Lung (tissue), 12 donors: ENCODE results near the gene MYO5B. TPM values are rescaled to one million over a fixed set of nuclear protein-coding genes. Genes with fewer than 3 reads are reported as not detected.
A peak's percentile ranks its signal among the peaks of the same experiment; 100 is the strongest.

Experiments
- ATAC-seq: fragments of 200-7000 bp; cut with Tn5 transposase; one replicate; pipeline ENCODE4 v1.9.1; 2020; ENCODE audit warnings: moderate number of reproducible peaks; ENCODE audit not compliant: insufficient read depth, low FRiP score
- DNase-seq, 3 donors: peaks; one replicate each; pipeline ENCODE4 v3.0.0-alpha.2; 2013 to 2017
- H3K27ac ChIP-seq, 2 donors: one replicate each; pipeline ENCODE4 v1.5.1; 2013; ENCODE audit warnings: mild to moderate bottlenecking in 2 of 2, moderate library complexity in 2 of 2, control low read depth in 1 of 2, inconsistent platforms in 1 of 2, low read depth in 1 of 2, low read length in 1 of 2
- H3K27me3 ChIP-seq, 3 donors: one replicate each; pipeline ENCODE4 v1.5.1; 2013; ENCODE audit warnings: low read length in 2 of 3; ENCODE audit not compliant: control insufficient read depth in 3 of 3, insufficient read depth in 3 of 3
- H3K36me3 ChIP-seq, 4 donors: one replicate each; pipeline ENCODE4 v1.5.1; 2013; ENCODE audit warnings: low read length in 4 of 4, mild to moderate bottlenecking in 1 of 4, moderate library complexity in 1 of 4; ENCODE audit not compliant: control insufficient read depth in 4 of 4, insufficient read depth in 4 of 4
- H3K4me1 ChIP-seq, 5 donors: one replicate each; pipeline ENCODE4 v1.5.1; 2013; ENCODE audit warnings: low read length in 5 of 5, mild to moderate bottlenecking in 2 of 5, moderate library complexity in 1 of 5; ENCODE audit not compliant: control insufficient read depth in 5 of 5, insufficient read depth in 5 of 5
- H3K4me3 ChIP-seq: one replicate; pipeline ENCODE4 v1.5.1; 2013; ENCODE audit warnings: mild to moderate bottlenecking, control low read depth, moderate library complexity
- H3K9ac ChIP-seq, 2 donors: one replicate each; pipeline ENCODE4 v1.5.1; 2013; ENCODE audit warnings: low read length in 2 of 2, control low read depth in 1 of 2; ENCODE audit not compliant: insufficient read depth in 1 of 2
- H3K9me3 ChIP-seq, 4 donors: one replicate each; pipeline ENCODE4 v1.5.1; 2013; ENCODE audit warnings: low read length in 3 of 4, mild to moderate bottlenecking in 1 of 4, moderate library complexity in 1 of 4; ENCODE audit not compliant: control insufficient read depth in 4 of 4, insufficient read depth in 3 of 4
- CTCF ChIP-seq: IDR thresholded peaks from 2 replicates; pipeline ENCODE4 v1.5.1; 2012; ENCODE audit warnings: mild to moderate bottlenecking; ENCODE audit errors: control extremely low read depth, extremely low read depth
- WGBS, 2 donors: extraction: QIAGEN DNeasy Blood & Tissue Kit; methylation state at CpG; one replicate each; pipeline ENCODE4 v1.1.7; 2013; 5-methylcytosine and 5-hydroxymethylcytosine counted together
- polyA plus RNA-seq, 2 donors: library from polyadenylated mRNA; stranded (reverse); fragments of 200-250 nt; gene quantifications; one replicate each; pipeline ENCODE4 v1.2.1, GENCODE V29; 2013
- total RNA-seq, 2 donors: library from RNA; depleted of rRNA in 1 of 2; stranded (reverse); fragments of >200 nt in 1 of 2; gene quantifications; one replicate each; pipeline ENCODE4 v1.2.1, GENCODE V29; 2014 to 2021
- donor health status: control.
- donor health status: control.
- donor health status: Bipolar disorder and iron deficiency.
- donor health status: healthy.
- donor health status: DM: yes; HTN: yes; CAD: no.

MYO5B gene
- total and polyA plus RNA-seq, 4 donors: 9.7 to 25.6 (median 19.7) TPM

- no peak for ATAC-seq
- H3K4me1 ChIP-seq: peaks cover 0 to 10% (median 0%) of the 10 kb centered on the region in 5 donors
- 86 to 90% methylated on average over 12 of the region's 12 CpGs for WGBS, 2 donors
These were observed 335.2 kb downstream of the MYO5B start for GRCh38 chr18:49859725-49860124.

GRCh38 chr18:49859021-49859359 is 336.0 kb downstream of the MYO5B start:
- Histone ChIP-seq H3K36me3 (peaks cover 0 to 4% (median 0%) of the 10 kb centered on the region in 4 donors), H3K27ac (peak overlapping the region in 1 of 2 donors; percentile 51), H3K9me3 (no peaks in the 10 kb centered on the region), H3K4me3 (no peak overlapping the region), H3K27me3 (no peaks in the 10 kb centered on the region), H3K4me1 (peaks cover 0 to 10% (median 0%) of the 10 kb centered on the region in 5 donors), H3K9ac (no peak overlapping the region)
- 54 to 70% methylated on average over 6 of the region's 6 CpGs for WGBS, 2 donors
- TF ChIP-seq CTCF: no peak
- ATAC-seq (peak; percentile 38), DNase-seq (no peak)

More at GRCh38 chr18:49859725-49860124, 335.2 kb downstream of the MYO5B start:
- Histone ChIP-seq H3K27ac (peak overlapping the region in 1 of 2 donors; percentile 51), H3K36me3 (peaks cover 0 to 4% (median 0%) of the 10 kb centered on the region in 4 donors), H3K9me3 (no peaks in the 10 kb centered on the region), H3K9ac (no peak overlapping the region), H3K4me3 (no peak overlapping the region), H3K27me3 (no peaks in the 10 kb centered on the region)
- peak in 1 of 3 donors; percentile 9 for DNase-seq
- TF ChIP-seq CTCF: no peak

- 51 to 62% methylated on average over 11 of the region's 11 CpGs for WGBS, 2 donors
- peak; percentile 80 to 84 (median 81) for DNase-seq
- no peak overlapping the region for H3K4me3 ChIP-seq
- H3K36me3 ChIP-seq: peaks cover 0 to 4% (median 0%) of the 10 kb centered on the region in 4 donors
- H3K9ac ChIP-seq: no peak overlapping the region
- peak; percentile 88 for TF ChIP-seq CTCF
- peak; percentile 69 for ATAC-seq
- peaks cover 0 to 10% (median 0%) of the 10 kb centered on the region in 5 donors for H3K4me1 ChIP-seq
- H3K9me3 ChIP-seq: no peaks in the 10 kb centered on the region
- H3K27me3 ChIP-seq: no peaks in the 10 kb centered on the region
- H3K27ac ChIP-seq: peak overlapping the region in 1 of 2 donors; percentile 56
These were observed 336.5 kb downstream of the MYO5B start for GRCh38 chr18:49858309-49859020.

GRCh38 chr18:49857708-49858107 is 337.2 kb downstream of the MYO5B start:
- ATAC-seq (no peak), DNase-seq (no peak)
- TF ChIP-seq CTCF: no peak
- Histone ChIP-seq H3K9me3 (no peaks in the 10 kb centered on the region), H3K9ac (no peak overlapping the region), H3K4me1 (peaks cover 0 to 10% (median 0%) of the 10 kb centered on the region in 5 donors), H3K27me3 (no peaks in the 10 kb centered on the region), H3K36me3 (peaks cover 0 to 4% (median 0%) of the 10 kb centered on the region in 4 donors), H3K27ac (no peak overlapping the region), H3K4me3 (no peak overlapping the region)
- WGBS, 2 donors: 85 to 90% methylated on average over 3 of the region's 3 CpGs
